Spleen (tissue), 11 donors: ENCODE results near the gene NPRL2. TPM values are rescaled to one million over a fixed set of nuclear protein-coding genes. Genes with fewer than 3 reads are reported as not detected.
"Not testable (repeated sequence)": the region's sequence is repeated elsewhere in the genome, so short reads cannot be mapped to it uniquely, and the experiment has no call there.

ENCODE experiments used
- DNase-seq: peaks from one replicate; pipeline ENCODE4 v3.0.0-alpha.2; 2020
- H3K27ac ChIP-seq, 8 donors: fragments of 200-600 bp; sonication (generic) in 7 of 8; 1 replicate in 4 of 8; 2 replicates in 4 of 8; pipeline versions ENCODE4 v1.5.0 to v1.8.0; 2016 to 2021; ENCODE audit warnings: inconsistent platforms in 4 of 8, mild to moderate bottlenecking in 4 of 8, moderate library complexity in 1 of 8
- H3K27me3 ChIP-seq, 7 donors: fragments of 200-600 bp; sonication (generic) in 6 of 7; replicated peaks in 1 of 7; 1 replicate in 4 of 7; 2 replicates in 3 of 7; pipeline versions ENCODE4 v1.5.0 to v1.8.0; 2016 to 2021; ENCODE audit warnings: inconsistent platforms in 3 of 7, mild to moderate bottlenecking in 1 of 7
- H3K36me3 ChIP-seq, 6 donors: fragments of 200-600 bp; sonication (generic) in 5 of 6; 1 replicate in 4 of 6; 2 replicates in 2 of 6; pipeline versions ENCODE4 v1.5.0 to v1.8.0; 2016 to 2021; ENCODE audit warnings: inconsistent platforms in 2 of 6
- H3K4me1 ChIP-seq, 6 donors: fragments of 200-600 bp; sonication (generic) in 5 of 6; 1 replicate in 3 of 6; 2 replicates in 3 of 6; pipeline versions ENCODE4 v1.5.0 to v1.8.0; 2016 to 2021; ENCODE audit warnings: inconsistent platforms in 3 of 6
- H3K4me3 ChIP-seq, 8 donors: fragments of 200-600 bp; sonication (generic) in 7 of 8; 1 replicate in 4 of 8; 2 replicates in 4 of 8; pipeline versions ENCODE4 v1.5.0 to v1.8.0; 2016 to 2021; ENCODE audit warnings: inconsistent platforms in 4 of 8, mild to moderate bottlenecking in 4 of 8, moderate library complexity in 2 of 8
- H3K9me3 ChIP-seq, 8 donors: fragments of 200-600 bp; sonication (generic) in 7 of 8; 1 replicate in 4 of 8; 2 replicates in 4 of 8; pipeline versions ENCODE4 v1.5.0 to v1.8.0; 2016 to 2021; ENCODE audit warnings: inconsistent platforms in 4 of 8
- POLR2A ChIP-seq, 3 donors: fragments of 450-650 bp; IDR thresholded peaks; one replicate each; pipeline ENCODE4 v1.5.1; 2017; ENCODE audit warnings: antibody characterized with exemption in 3 of 3, mild to moderate bottlenecking in 1 of 3
- POLR2AphosphoS5 ChIP-seq, 3 donors: sonication (generic); formaldehyde crosslinking; IDR thresholded peaks; one replicate each; pipeline ENCODE4 v1.5.1; 2017; ENCODE audit warnings: antibody characterized with exemption in 3 of 3
- WGBS, 5 donors: extraction: QIAGEN DNeasy Blood & Tissue Kit in 3 of 5; methylation state at CpG; one replicate each; pipeline versions ENCODE4 v1.1.5 to v1.1.7; 2013 to 2018; 5-methylcytosine and 5-hydroxymethylcytosine counted together
- intact Hi-C: fragments of 100-400 bp; cut with DNase I; formaldehyde crosslinking; loops from one replicate; pipeline ENCODE4 v1.15.0; 2023; ENCODE audit warnings: low total_unique reads
- polyA plus RNA-seq, 3 donors: library from polyadenylated mRNA; stranded (reverse); fragments of 200-250 nt; gene quantifications; one replicate each; pipeline ENCODE4 v1.2.1, GENCODE V29; 2013
- total RNA-seq, 7 donors: library from RNA; depleted of rRNA in 3 of 7; stranded (reverse); fragments of >200 nt in 3 of 7; fragmentation: NEBNext Ultra II Directional in 4 of 7; extraction: Animal tissue kit (Norgen Biotek cat#: 25700) in 4 of 7; gene quantifications; one replicate each; pipeline versions ENCODE4 v1.1.0 to v1.2.1, GENCODE V29; 2016 to 2021
- TF ChIP-seq, protein P1 (sequence below), 11 experiments: fragments of 200-600 bp in 7 of 11; fragments of 450-650 bp in 4 of 11; sonication (generic) in 4 of 11; IDR thresholded peaks in 8 of 11; conservative IDR thresholded peaks in 3 of 11; 1 replicate in 7 of 11; 2 replicates in 4 of 11; pipeline versions ENCODE4 v1.4.0 to v1.8.0; 2016 to 2021; ENCODE audit warnings: antibody characterized with exemption in 11 of 11, inconsistent platforms in 4 of 11, mild to moderate bottlenecking in 1 of 11
- donor health status: healthy with polysubstance abuse.
- donor health status: DM: no; HTN: no; CAD: no; lungs with moderate emphysema.
- donor health status: DM: no; HTN: no; CAD: no.
- donor health status: Bipolar disorder and iron deficiency.
- donor health status: healthy.
- donor health status: DM: no; HTN: no; CAD: no.
- donor health status: DM: yes; HTN: yes; CAD: no.

NPRL2 gene
- total and polyA plus RNA-seq, 10 donors, result 17.8 to 31.2 (median 22.9) TPM

DNA sequence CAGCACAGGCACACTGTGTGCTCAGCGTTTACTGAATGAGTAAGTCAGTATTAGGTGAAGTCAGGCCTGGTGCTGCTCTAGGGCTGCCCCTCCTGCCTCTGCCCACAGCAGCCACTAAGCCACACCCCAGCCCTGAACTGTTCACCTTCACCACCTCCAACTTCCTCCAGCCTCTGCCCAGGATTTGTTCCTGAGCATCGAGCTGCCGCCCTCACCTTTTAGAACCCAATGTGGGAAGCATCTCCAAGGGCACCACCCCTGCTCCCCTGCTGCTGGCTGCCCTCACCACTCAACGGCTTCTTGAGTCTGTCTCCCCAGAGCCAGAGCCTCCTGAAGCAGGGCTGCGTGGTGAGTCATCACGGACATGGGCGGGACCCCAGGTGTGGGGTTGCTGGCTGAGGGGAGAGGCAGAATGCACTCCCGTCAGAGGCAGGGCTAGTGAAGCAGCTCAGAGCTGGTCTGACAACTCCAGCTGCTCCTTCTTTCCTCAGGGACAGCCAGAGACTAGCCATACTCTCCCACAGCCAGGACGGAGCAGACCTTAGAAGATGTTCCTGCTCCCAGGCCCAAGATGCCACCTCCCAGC lies 33.8 kb downstream of the NPRL2 start:
- Histone ChIP-seq H3K27ac (peak overlapping the region in 6 of 8 donors; percentile 32 to 96 (median 94)), H3K36me3 (peaks cover 2 to 65% (median 25%) of the 10 kb centered on the region in 6 donors), H3K4me1 (peaks cover 6 to 79% (median 57%) of the 10 kb centered on the region in 6 donors), H3K9me3 (no peaks in the 10 kb centered on the region), H3K27me3 (no peaks in the 10 kb centered on the region), H3K4me3 (peak overlapping the region in 7 of 8 donors; percentile 83 to 97 (median 91))
- peak; percentile 85 for DNase-seq
- intact Hi-C loops, result no loop called here
- 58 to 66% (median 61%) methylated on average over 6 to 9 of the region's 9 CpGs for WGBS, 5 donors
- TF ChIP-seq POLR2AphosphoS5 (IDR thresholded peaks at IDR 0.05) (peak; percentile 36 to 80 (median 76)), POLR2A (IDR thresholded peaks at IDR 0.05) (no peak)

DNA sequence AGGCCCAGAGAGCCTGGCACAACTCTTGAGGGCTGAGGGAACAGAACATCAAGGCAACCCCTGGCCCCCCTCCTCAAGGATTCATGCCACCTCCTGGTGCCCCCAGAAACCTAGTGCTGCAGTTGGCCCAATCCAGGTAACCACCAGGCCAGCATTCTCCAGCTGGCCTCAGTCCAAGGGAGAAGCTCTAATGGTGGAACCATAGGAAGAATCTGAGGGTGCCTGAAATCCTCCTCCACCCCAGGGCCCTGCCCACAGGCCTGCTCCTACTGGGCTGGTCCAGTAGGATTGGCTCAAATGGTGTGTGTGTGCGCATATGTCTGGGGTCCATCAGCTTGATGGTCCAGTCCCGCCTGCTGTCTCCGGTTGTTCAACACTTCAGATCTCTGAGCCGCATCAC lies 35.8 kb downstream of the NPRL2 start:
- H3K27ac ChIP-seq, result peak overlapping the region in 5 of 8 donors; percentile 13 to 93 (median 50)
- DNase-seq, result no peak

DNA sequence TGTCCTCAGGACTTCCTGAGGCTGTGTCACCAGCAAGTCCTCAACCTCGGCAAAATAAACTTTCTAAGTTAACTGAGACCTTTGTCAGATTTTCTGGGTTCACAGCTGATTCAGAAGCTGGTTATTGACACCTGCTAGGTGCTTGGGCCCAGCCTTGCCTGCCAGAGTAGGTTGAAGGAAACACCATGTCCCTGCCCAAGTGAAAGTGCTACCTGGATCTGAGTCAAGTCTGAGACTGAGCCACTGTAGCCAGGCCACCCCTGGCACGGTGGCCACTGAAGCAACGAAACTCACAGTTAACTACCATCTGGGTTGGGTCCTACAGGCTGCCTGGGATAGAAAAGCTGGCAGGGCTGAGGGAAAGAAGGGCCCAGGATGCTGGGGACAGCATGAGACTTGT lies 36.2 kb downstream of the NPRL2 start:
- TF ChIP-seq, protein P1, sequence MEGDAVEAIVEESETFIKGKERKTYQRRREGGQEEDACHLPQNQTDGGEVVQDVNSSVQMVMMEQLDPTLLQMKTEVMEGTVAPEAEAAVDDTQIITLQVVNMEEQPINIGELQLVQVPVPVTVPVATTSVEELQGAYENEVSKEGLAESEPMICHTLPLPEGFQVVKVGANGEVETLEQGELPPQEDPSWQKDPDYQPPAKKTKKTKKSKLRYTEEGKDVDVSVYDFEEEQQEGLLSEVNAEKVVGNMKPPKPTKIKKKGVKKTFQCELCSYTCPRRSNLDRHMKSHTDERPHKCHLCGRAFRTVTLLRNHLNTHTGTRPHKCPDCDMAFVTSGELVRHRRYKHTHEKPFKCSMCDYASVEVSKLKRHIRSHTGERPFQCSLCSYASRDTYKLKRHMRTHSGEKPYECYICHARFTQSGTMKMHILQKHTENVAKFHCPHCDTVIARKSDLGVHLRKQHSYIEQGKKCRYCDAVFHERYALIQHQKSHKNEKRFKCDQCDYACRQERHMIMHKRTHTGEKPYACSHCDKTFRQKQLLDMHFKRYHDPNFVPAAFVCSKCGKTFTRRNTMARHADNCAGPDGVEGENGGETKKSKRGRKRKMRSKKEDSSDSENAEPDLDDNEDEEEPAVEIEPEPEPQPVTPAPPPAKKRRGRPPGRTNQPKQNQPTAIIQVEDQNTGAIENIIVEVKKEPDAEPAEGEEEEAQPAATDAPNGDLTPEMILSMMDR (IDR thresholded peaks at IDR 0.05 in 8 of 11, conservative IDR thresholded peaks at IDR 0.05 in 3 of 11), result no peak
- peak in 1 of 3 donors; percentile 44 for TF ChIP-seq POLR2AphosphoS5 (IDR thresholded peaks at IDR 0.05)
- WGBS, 5 donors, result 56 to 85% (median 77%) methylated on average over 3 of the region's 3 CpGs
- DNase-seq, result no peak

More for the DNA sequence above, 35.8 kb downstream of the NPRL2 start:
- peak in 2 of 3 donors; percentile 48 to 67 for TF ChIP-seq POLR2AphosphoS5 (IDR thresholded peaks at IDR 0.05)
- no peak for TF ChIP-seq POLR2A (IDR thresholded peaks at IDR 0.05)
- Histone ChIP-seq H3K4me3 (peak overlapping the region in 1 of 8 donors; percentile 11), H3K36me3 (peaks cover 2 to 53% (median 24%) of the 10 kb centered on the region in 6 donors), H3K27me3 (no peaks in the 10 kb centered on the region), H3K4me1 (peaks cover 6 to 73% (median 49%) of the 10 kb centered on the region in 6 donors), H3K9me3 (no peaks in the 10 kb centered on the region)
- 91 to 96% (median 91%) methylated on average over 4 of the region's 4 CpGs for WGBS, 5 donors
- intact Hi-C loops, result no loop called here

DNA sequence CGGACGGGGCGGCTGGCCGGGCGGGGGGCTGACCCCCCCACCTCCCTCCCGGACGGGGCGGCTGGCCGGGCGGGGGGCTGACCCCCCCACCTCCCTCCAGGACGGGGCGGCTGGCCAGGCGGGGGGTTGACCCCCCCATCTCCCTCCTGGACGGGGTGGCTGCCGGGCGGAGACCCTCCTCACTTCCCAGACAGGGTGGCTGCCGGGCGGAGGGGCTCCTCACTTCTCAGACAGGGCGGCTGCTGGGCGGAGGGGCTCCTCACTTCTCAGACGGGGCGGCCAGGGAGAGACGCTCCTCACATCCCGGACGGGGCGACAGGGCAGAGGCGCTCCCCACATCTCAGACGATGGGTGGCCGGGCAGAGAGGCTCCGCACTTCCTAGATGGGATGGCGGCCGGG lies 38.5 kb downstream of the NPRL2 start:
- Histone ChIP-seq H3K9me3 (peaks cover 0 to 20% (median 14%) of the 10 kb centered on the region in 8 donors), H3K36me3 (peaks cover 0 to 46% (median 3%) of the 10 kb centered on the region in 6 donors), H3K4me1 (peaks cover 6 to 49% (median 26%) of the 10 kb centered on the region in 6 donors), H3K27ac (peak overlapping the region in 6 of 8 donors; percentile 43 to 88 (median 82)), H3K4me3 (peak overlapping the region in 6 of 8 donors; percentile 14 to 64 (median 36))
- DNase-seq, H3K27me3 ChIP-seq, intact Hi-C loops: not testable (repeated sequence)
- 80 to 97% (median 83%) methylated on average over 6 to 32 of the region's 32 CpGs; no CpG with 5 or more reads in 1 of the 5 donors for WGBS, 5 donors

More for the DNA sequence above, 36.2 kb downstream of the NPRL2 start:
- intact Hi-C loops, result no loop called here
- Histone ChIP-seq H3K27ac (peak overlapping the region in 6 of 8 donors; percentile 6 to 93 (median 47)), H3K27me3 (no peaks in the 10 kb centered on the region), H3K4me1 (peaks cover 6 to 72% (median 47%) of the 10 kb centered on the region in 6 donors), H3K9me3 (no peaks in the 10 kb centered on the region), H3K4me3 (peak overlapping the region in 1 of 8 donors; percentile 11), H3K36me3 (peaks cover 2 to 53% (median 20%) of the 10 kb centered on the region in 6 donors)

DNA sequence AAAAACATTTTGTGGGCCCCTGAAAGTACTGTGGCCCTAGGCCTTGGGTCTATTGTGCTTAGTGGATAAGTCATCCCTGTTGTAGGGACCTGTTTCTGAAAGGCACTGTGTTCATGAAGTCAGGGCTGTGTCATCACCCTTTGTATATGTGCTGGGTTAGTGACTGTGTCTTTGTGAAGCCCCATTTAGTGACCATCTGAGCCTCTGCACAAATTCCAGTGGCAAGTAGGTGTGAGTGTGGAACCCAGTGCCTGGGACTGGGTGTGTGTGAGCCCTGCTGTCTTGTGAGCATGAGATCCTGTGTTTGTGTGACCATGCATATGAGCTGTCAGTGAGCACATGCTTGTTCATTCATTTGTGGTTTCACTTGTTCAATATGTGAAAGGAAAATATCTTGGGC lies 46.0 kb downstream of the NPRL2 start:
- Histone ChIP-seq H3K4me1 (peaks cover 7 to 62% (median 32%) of the 10 kb centered on the region in 6 donors), H3K9me3 (peaks cover 0 to 20% (median 14%) of the 10 kb centered on the region in 8 donors), H3K36me3 (peaks cover 0 to 19% (median 3%) of the 10 kb centered on the region in 6 donors), H3K27ac (peak overlapping the region in 4 of 8 donors; percentile 3 to 38 (median 20)), H3K4me3 (no peak overlapping the region), H3K27me3 (no peaks in the 10 kb centered on the region)
- intact Hi-C loops, result no loop called here
- no peak for DNase-seq
- TF ChIP-seq, protein P1 (IDR thresholded peaks at IDR 0.05 in 8 of 11, conservative IDR thresholded peaks at IDR 0.05 in 3 of 11), result no peak
- TF ChIP-seq POLR2AphosphoS5 (IDR thresholded peaks at IDR 0.05), result peak in 1 of 3 donors; percentile 51
